Liver (tissue), 9 donors: ENCODE results near the gene SLC47A2. TPM values are rescaled to one million over a fixed set of nuclear protein-coding genes. Genes with fewer than 3 reads are reported as not detected.

ENCODE experiments used
- DNase-seq: peaks from one replicate; pipeline ENCODE4 v3.0.0-alpha.2; 2017; ENCODE audit warnings: low spot score
- H3K27ac ChIP-seq, 2 donors: one replicate each; pipeline ENCODE4 v1.7.0; 2013; ENCODE audit warnings: inconsistent platforms in 2 of 2, low read length in 2 of 2, control low read depth in 1 of 2, low read depth in 1 of 2, mild to moderate bottlenecking in 1 of 2
- H3K27me3 ChIP-seq, 4 donors: one replicate each; pipeline versions ENCODE4 v1.6.1 to v1.7.0; 2013; ENCODE audit warnings: low read length in 3 of 4, inconsistent platforms in 1 of 4, mild to moderate bottlenecking in 1 of 4, moderate library complexity in 1 of 4; ENCODE audit not compliant: control insufficient read depth in 4 of 4, insufficient read depth in 4 of 4
- H3K36me3 ChIP-seq, 4 donors: one replicate each; pipeline versions ENCODE4 v1.6.1 to v1.7.0; 2013; ENCODE audit warnings: low read length in 3 of 4, mild to moderate bottlenecking in 3 of 4, low read depth in 1 of 4, moderate library complexity in 1 of 4; ENCODE audit not compliant: control insufficient read depth in 4 of 4, insufficient read depth in 3 of 4
- H3K4me1 ChIP-seq, 4 donors: one replicate each; pipeline versions ENCODE4 v1.6.1 to v1.7.0; 2013; ENCODE audit warnings: low read length in 3 of 4, mild to moderate bottlenecking in 3 of 4, moderate library complexity in 1 of 4; ENCODE audit not compliant: control insufficient read depth in 4 of 4, insufficient read depth in 4 of 4
- H3K4me3 ChIP-seq, 3 donors: one replicate each; pipeline versions ENCODE4 v1.6.1 to v1.7.0; 2013; ENCODE audit warnings: low read length in 3 of 3, control low read depth in 1 of 3, low read depth in 1 of 3, mild to moderate bottlenecking in 1 of 3
- H3K9ac ChIP-seq, 2 donors: one replicate each; pipeline ENCODE4 v1.7.0; 2013; ENCODE audit warnings: low read length in 2 of 2, mild to moderate bottlenecking in 2 of 2, moderate library complexity in 2 of 2, control low read depth in 1 of 2, low read depth in 1 of 2
- H3K9me3 ChIP-seq, 4 donors: one replicate each; pipeline versions ENCODE4 v1.6.1 to v1.7.0; 2013; ENCODE audit warnings: low read length in 3 of 4; ENCODE audit not compliant: control insufficient read depth in 4 of 4
- ATF3 ChIP-seq: IDR thresholded peaks from 2 replicates; pipeline ENCODE4 v1.6.1; 2016; ENCODE audit warnings: antibody characterized with exemption
- CTCF ChIP-seq: fragments of 150-350 bp; IDR thresholded peaks from 2 replicates; pipeline ENCODE4 v1.5.1; 2017; ENCODE audit warnings: improper control_type of control experiment, low read depth, low read length; ENCODE audit not compliant: missing input control
- EGR1 ChIP-seq, 2 donors: IDR thresholded peaks; 2 replicates each; pipeline ENCODE4 v1.6.1; 2016 to 2018; ENCODE audit warnings: antibody characterized with exemption in 2 of 2, low read depth in 2 of 2
- FOXA1 ChIP-seq: IDR thresholded peaks from 2 replicates; pipeline ENCODE4 v1.6.1; 2016; ENCODE audit warnings: antibody characterized with exemption
- FOXA2 ChIP-seq: IDR thresholded peaks from 2 replicates; pipeline ENCODE4 v1.6.1; 2016; ENCODE audit warnings: antibody characterized with exemption
- GABPA ChIP-seq, 2 donors: IDR thresholded peaks in 1 of 2; conservative IDR thresholded peaks in 1 of 2; 2 replicates each; pipeline ENCODE4 v1.6.1; 2016; ENCODE audit warnings: antibody characterized with exemption in 2 of 2, mild to moderate bottlenecking in 1 of 2, moderate library complexity in 1 of 2
- HNF4A ChIP-seq, 2 donors: conservative IDR thresholded peaks; 2 replicates each; pipeline ENCODE4 v1.6.1; 2016; ENCODE audit warnings: antibody characterized with exemption in 2 of 2, mild to moderate bottlenecking in 2 of 2
- HNF4G ChIP-seq: IDR thresholded peaks from 2 replicates; pipeline ENCODE4 v1.6.1; 2016; ENCODE audit warnings: antibody characterized with exemption
- JUND ChIP-seq, 2 donors: IDR thresholded peaks; 2 replicates each; pipeline ENCODE4 v1.6.1; 2016; ENCODE audit warnings: antibody characterized with exemption in 2 of 2
- NR2F2 ChIP-seq: IDR thresholded peaks from 2 replicates; pipeline ENCODE4 v1.6.1; 2016; ENCODE audit warnings: antibody characterized with exemption
- RAD21 ChIP-seq, 2 donors: IDR thresholded peaks; 2 replicates each; pipeline ENCODE4 v1.6.1; 2016; ENCODE audit warnings: antibody characterized with exemption in 2 of 2, mild to moderate bottlenecking in 2 of 2
- RXRA ChIP-seq, 2 donors: IDR thresholded peaks; 2 replicates each; pipeline ENCODE4 v1.6.1; 2017 to 2018; ENCODE audit warnings: antibody characterized with exemption in 2 of 2, mild to moderate bottlenecking in 1 of 2
- SP1 ChIP-seq: IDR thresholded peaks from 2 replicates; pipeline ENCODE4 v1.6.1; 2018; ENCODE audit warnings: antibody characterized with exemption, mild to moderate bottlenecking
- TAF1 ChIP-seq: conservative IDR thresholded peaks from 2 replicates; pipeline ENCODE4 v1.6.1; 2016; ENCODE audit warnings: antibody characterized with exemption, mild to moderate bottlenecking
- YY1 ChIP-seq: IDR thresholded peaks from 2 replicates; pipeline ENCODE4 v1.6.1; 2016; ENCODE audit warnings: antibody characterized with exemption, mild to moderate bottlenecking
- ZBTB33 ChIP-seq: IDR thresholded peaks from 2 replicates; pipeline ENCODE4 v1.6.1; 2016; ENCODE audit warnings: antibody characterized with exemption
- WGBS: extraction: QIAGEN DNeasy Blood & Tissue Kit; methylation state at CpG from one replicate; pipeline ENCODE4 v1.1.7; 2013; 5-methylcytosine and 5-hydroxymethylcytosine counted together
- polyA plus RNA-seq, 2 donors: library from polyadenylated mRNA; stranded (reverse) in 1 of 2; unstranded in 1 of 2; fragments of 200-250 nt in 1 of 2; fragments of >200 nt in 1 of 2; fragmentation: Nextera tagmentation in 1 of 2; extraction: Ambion mirVana in 1 of 2; gene quantifications; one replicate each; pipeline versions ENCODE4 v1.2.1 to v1.2.3, GENCODE V29; 2013 to 2015
- total RNA-seq, 2 donors: library from RNA; depleted of rRNA; stranded (reverse); fragments of >200 nt; gene quantifications; one replicate each; pipeline ENCODE4 v1.2.3, GENCODE V29; 2014
- TF ChIP-seq, protein P1 (sequence below): IDR thresholded peaks from 2 replicates; pipeline ENCODE4 v1.6.1; 2016; ENCODE audit warnings: antibody characterized with exemption, mild to moderate bottlenecking
- TF ChIP-seq, protein P2 (sequence below): IDR thresholded peaks from 2 replicates; pipeline ENCODE4 v1.6.1; 2016; ENCODE audit warnings: antibody characterized with exemption
- donor health status: healthy.
- donor health status: healthy.
- donor health status: healthy.
- donor health status: healthy.
- donor health status: healthy.

SLC47A2 gene
- total and polyA plus RNA-seq, 4 donors, result 0.08 TPM; not detected in 3

DNA sequence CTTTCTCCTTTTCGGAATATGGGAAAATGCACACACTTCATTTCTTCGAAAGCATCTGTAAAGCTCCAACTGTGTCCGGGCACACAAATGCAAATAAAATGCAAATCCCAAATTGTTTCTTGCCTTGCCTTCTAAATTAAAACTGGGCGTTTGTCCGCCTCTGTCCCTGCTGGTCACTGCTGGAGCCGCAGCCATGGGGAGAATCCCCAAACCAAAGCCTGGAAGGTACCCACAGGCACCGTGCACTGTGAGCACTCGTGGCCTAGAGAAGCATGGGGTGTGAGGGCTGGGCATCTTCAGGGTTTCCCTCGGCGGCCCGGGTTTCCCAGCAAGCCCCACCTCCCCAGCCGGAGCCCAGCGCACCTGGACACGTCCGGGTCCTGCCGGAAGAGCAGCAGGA is 2.9 kb downstream of the SLC47A2 start:
- Histone ChIP-seq H3K9me3 (no peaks in the 10 kb centered on the region), H3K27me3 (no peaks in the 10 kb centered on the region), H3K4me1 (no peaks in the 10 kb centered on the region), H3K36me3 (no peaks in the 10 kb centered on the region), H3K9ac (no peak overlapping the region), H3K27ac (no peak overlapping the region), H3K4me3 (no peak overlapping the region)
- TF ChIP-seq EGR1 (IDR thresholded peaks at IDR 0.05; ENCODE audit: low read depth in 2 of 2) (no peak), FOXA1 (no peak), RXRA (IDR thresholded peaks at IDR 0.05) (no peak), CTCF (no peak), RAD21 (IDR thresholded peaks at IDR 0.05) (no peak), HNF4A (conservative IDR thresholded peaks at IDR 0.05) (no peak), GABPA (IDR thresholded peaks at IDR 0.05 in 1 of 2, conservative IDR thresholded peaks at IDR 0.05 in 1 of 2) (no peak), FOXA2 (no peak), JUND (IDR thresholded peaks at IDR 0.05) (no peak), HNF4G (no peak), ATF3 (no peak), TAF1 (no peak), ZBTB33 (no peak), SP1 (no peak), YY1 (no peak), NR2F2 (no peak)
- TF ChIP-seq, protein P1, sequence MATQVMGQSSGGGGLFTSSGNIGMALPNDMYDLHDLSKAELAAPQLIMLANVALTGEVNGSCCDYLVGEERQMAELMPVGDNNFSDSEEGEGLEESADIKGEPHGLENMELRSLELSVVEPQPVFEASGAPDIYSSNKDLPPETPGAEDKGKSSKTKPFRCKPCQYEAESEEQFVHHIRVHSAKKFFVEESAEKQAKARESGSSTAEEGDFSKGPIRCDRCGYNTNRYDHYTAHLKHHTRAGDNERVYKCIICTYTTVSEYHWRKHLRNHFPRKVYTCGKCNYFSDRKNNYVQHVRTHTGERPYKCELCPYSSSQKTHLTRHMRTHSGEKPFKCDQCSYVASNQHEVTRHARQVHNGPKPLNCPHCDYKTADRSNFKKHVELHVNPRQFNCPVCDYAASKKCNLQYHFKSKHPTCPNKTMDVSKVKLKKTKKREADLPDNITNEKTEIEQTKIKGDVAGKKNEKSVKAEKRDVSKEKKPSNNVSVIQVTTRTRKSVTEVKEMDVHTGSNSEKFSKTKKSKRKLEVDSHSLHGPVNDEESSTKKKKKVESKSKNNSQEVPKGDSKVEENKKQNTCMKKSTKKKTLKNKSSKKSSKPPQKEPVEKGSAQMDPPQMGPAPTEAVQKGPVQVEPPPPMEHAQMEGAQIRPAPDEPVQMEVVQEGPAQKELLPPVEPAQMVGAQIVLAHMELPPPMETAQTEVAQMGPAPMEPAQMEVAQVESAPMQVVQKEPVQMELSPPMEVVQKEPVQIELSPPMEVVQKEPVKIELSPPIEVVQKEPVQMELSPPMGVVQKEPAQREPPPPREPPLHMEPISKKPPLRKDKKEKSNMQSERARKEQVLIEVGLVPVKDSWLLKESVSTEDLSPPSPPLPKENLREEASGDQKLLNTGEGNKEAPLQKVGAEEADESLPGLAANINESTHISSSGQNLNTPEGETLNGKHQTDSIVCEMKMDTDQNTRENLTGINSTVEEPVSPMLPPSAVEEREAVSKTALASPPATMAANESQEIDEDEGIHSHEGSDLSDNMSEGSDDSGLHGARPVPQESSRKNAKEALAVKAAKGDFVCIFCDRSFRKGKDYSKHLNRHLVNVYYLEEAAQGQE, result no peak
- TF ChIP-seq, protein P2, sequence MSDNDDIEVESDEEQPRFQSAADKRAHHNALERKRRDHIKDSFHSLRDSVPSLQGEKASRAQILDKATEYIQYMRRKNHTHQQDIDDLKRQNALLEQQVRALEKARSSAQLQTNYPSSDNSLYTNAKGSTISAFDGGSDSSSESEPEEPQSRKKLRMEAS, result no peak
- WGBS, result 91% methylated on average over 16 of the region's 16 CpGs
- no peak for DNase-seq
